NCI-H774 (cell line): ENCODE measurements around the gene ZNF429.
A peak's percentile ranks its signal among the peaks of the same experiment; 100 is the strongest.
"Not testable (repeated sequence)": the region's sequence is repeated elsewhere in the genome, so short reads cannot be mapped to it uniquely, and the experiment has no call there.

Experiments used
- DNase-seq: peaks from one replicate; lab custom pipeline; 2025; lab: John Stamatoyannopoulos, UW

ZNF429 gene

DNA sequence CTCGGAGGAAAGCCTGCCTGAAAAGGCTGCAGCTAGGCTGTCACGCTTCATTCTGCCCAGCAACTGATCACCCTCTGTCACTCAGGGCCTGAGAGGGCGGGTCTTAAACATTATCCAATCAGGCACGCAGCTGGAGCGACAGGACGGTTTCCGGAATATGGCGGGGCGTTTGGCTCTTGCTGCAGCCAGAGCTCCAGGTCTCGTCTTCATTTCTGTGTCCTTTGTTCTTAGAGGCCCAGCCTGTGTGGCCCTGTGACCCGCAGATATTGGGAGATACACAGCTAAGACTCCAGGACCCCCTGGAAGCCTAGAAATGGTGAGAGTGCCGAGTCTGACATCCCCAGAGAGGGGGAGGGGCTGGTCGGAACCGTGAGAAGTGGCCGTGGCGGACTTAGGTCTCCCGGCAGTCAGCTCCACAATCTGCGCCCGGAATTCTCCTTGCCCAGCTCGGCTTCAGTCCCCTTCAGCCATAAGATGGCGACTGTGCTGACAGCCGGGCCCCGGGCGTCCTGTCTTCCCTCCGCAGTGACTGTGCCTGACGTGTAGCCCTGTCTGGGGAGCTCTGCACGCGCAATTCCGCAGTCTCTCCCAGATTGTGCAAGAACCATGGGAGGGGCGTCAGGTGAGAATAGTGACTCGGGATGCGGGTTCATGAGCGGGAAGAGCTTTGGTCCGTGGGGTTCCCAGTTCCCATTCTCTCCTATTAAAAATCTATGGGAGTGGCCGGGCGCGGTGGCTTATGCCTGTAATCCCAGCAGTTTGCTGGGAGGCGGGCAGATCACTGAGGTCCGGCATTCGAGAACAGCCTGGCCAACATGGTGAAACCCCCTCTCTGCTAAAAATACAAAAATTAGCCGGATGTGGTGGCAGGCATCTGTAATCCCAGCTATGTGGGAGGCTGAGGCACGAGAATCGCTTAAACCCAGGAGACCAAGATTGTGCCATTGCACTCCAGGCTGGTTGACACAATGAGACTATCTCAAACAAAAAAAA lies at the start of gene ZNF429:
TSS of gene ZNF429 (plus strand) at position 144 of the 993 bp plus-strand sequence. CDS start at position 314, 170 bp downstream.
- DNase-seq: peak; percentile 90

DNA sequence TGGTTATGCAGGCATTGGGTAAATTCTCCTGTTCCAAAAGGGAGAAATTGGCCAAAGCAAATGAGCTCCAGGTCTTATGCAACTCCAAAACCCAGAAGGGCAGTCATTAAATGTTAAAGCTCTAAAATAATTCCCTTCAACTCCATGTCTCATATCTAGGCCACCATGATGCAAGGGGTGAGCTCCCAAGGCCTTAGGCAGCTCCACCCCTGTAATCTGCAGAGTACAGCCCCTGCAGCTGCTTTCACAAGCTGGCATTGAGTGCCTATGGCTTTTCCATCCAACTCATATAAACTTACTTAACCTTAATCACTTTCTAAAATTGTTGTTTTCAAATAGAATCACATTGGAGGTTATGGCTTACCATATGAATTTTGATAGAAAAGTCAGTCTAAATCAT lies 44.7 kb upstream of the ZNF429 start:
- no peak for DNase-seq

DNA sequence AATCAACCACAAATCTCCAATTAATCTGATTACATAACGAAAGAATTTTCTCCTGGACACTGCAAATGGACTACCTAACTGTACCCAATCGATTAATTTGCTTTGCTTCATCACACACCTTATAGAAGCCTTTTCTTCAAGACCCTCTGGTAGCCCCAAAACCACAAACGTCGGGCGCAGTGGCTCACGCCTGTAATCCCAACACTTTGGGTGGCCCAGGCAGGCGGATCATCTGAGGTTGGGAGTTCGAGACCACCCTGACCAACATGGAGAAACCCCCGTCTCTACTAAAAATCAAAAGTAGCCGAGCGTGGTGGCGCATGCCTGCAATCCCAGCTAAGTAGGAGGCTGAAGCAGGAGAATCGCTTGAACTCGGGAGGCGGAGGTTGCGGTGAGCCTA lies 42.9 kb upstream of the ZNF429 start:
- no peak for DNase-seq

DNA sequence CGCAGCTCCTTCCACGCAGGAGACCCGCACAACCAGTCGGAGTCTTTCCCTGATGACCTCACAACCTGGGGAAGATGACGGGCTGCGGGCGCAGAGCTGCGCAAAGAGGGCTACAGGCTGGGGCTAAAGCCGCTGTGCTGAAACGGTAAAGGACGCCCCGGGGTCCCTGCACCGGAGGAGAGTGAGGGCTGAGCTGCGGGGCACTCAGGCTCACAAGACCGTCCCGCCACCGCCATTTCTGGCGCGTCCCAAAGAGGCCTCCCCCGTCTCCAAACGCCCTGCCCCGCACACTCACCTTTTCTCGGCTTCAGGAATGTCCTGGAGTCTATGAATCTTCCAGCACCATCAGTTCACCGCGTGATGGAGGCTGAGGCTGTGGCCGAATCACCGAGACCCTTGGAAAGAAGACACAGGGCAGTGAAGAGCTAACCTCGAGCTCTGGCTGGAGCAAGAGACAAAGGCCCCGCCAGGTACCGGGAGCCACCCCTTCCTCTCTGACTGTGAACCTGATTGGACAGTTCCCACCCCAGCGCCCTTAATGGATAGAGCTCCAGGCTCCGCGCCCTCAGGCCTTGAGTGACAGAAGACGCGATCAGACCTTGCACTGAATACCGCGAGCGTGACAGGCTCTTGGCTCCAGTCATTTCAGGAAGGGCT lies 41.8 kb upstream of the ZNF429 start:
- peak; percentile 54 for DNase-seq

DNA sequence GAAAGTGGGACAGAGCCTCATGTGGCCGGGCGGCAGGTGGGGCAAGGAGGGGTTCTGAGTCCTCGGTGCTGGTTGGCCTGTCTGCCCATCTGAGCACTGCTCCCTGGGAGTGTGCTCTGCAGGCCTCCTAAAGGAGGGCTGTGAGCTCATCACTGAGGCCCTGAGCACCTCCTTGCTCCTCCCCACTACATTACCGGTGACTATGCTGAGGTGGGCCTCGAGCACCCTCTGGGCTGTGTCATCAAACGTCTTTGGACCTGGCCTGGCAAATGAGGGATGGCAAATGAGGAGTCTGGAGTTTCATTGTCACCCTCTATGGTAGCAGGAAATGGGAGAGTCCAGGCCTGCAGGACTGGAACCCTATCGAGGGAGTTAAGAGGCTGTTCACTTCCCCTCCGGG lies 38.8 kb upstream of the ZNF429 start:
- no peak for DNase-seq

DNA sequence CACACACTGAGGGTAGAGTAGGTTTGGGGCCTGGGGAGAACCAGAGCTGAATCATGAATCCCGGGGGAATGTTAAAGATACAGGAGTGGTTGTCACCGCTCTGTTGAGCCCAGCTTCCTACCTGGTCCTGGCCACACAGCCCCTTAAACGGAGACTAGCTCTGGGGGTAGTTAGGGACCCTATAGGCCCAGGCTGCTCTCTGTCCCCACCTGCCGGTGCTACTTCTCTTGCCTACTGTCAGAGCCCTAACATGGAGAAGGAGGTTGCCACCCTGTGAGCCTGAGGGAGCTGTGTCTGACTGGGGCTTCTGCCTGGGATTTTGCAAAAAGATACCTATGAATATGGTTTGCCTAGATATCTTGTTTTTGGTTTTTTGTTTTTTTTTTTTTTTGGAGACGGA lies 36.6 kb upstream of the ZNF429 start:
- no peak for DNase-seq

DNA sequence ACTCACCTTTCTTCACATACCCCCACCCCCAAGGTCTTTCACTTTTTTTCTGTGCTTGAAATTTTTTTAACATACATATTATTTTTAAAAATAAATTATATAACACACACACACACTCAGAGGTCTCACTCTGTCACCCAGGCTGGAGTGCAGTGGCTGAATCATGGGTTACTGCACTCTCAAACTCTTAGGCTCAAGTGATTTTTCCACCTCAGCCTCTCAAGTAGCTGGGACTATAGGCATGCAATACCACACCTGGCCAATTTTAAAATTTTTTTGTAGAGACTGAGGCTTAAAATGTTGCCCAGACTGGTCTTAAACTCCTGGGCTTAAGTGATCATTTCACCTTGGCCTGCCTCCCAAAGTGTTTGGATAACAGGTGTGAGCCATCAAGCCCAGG lies 32.9 kb upstream of the ZNF429 start:
- DNase-seq: no peak

DNA sequence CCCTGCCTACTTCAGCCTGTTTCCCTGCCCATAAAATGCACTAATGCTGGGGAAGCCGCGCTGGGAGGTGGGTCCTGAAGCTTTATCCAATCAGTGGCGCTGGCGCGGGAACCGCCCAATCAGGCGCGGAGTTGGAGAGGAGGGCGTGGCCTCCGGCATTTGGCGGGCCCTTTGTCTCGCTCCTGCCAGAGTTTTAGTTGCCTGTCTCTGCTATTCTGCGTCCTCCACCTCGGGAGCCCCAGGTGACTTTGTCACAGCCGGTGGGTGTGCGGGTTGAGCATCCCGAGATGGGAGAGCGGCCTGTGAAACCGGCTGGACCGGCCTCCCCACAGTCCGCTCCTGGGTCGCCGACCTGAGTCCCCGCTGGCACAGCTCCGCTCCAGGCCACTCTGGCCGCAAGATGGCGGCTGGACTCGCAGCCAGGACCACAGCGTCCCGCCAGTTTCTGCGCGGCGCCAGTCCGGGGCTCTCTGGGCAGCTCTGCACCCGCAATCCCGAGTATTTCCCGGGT lies 30.7 kb upstream of the ZNF429 start:
- DNase-seq: peak; percentile 40

DNA sequence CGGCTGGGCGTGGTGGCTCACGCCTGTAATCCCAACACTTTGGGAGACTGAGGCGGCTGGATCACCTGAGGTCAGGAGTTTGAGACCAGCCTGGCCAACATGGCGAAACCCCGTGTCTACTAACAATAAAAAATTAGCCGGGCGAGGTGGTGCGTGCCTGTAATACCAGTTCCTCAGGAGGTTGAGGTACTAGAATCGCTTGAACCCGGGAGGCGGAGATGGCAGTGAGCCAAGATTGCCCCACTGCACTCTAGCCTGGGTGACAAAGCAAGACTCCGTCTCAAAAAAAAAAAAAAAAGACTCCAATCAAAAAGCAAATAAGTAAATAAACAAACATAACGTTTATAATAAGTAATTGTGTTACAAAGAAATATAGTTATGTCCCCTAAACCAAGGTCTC lies 23.0 kb upstream of the ZNF429 start:
- DNase-seq: not testable (repeated sequence)

DNA sequence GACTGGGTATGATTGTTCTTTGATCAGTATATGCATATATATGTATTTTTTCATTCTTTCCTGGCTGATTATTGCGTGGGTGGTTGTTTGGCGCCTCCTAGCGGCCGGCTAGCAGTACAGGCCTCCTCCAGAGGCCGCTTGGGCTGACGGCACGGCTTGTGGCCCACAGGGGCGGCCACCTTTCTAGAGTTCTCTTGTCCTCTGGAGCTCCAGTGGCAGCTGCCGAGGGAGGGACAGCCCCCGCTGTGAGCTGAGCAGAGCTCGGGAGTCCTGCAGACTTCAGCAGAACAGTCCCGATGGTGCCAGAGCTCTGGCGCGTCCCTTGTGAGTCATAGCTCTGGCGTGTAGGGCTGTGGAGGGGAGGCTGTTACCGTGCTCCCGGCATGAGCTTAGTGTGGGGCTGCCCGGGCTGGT lies 22.5 kb upstream of the ZNF429 start:
- no peak for DNase-seq

DNA sequence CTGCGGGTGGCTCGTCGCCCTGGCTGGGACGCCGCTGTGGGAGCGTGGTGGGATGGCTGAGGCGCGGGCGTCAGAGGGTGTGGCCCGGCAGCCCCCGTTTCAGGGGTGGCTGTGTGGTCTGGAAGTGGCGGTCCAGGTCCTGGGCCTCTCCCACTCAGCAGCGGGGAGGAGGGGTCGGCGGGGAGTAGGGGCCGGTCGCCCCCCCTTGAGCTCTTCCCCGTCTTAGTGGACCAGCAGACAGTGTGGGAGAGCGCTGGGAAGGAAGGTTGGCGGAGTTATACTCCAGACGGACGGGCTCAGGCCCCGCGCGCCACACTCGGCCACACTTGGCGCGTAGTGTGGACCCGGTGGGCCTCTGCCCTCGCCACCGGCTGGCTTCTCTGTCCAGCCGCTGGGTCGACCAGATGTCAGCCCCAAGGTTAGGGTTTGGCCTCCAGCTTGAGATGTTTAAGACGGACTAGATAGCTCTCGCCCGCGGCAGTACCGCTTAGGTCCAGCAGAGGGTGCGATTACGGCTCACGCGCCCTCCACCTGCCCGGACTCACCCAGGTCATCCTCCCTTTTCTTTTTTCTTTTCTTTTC lies 21.7 kb upstream of the ZNF429 start:
- no peak for DNase-seq

DNA sequence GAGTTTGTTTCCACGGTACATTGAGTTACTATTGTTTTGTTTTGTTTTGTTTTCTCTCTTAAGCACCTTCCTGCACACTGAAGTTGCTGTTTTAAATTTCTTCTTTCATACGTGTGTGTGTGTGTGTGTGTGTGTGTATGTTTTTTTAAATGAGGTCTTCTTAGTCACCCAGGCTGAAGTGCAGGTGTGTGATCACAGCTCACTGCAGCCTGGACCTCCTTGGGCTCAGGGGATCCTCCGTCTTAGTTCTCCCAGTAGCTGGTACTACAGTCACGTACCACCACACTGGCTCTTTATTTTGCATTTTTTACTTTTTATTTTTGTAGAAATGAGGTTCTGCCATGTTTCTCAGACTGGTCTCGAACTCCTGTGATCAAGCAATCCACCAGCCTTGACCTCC lies 20.8 kb upstream of the ZNF429 start:
- DNase-seq: no peak

DNA sequence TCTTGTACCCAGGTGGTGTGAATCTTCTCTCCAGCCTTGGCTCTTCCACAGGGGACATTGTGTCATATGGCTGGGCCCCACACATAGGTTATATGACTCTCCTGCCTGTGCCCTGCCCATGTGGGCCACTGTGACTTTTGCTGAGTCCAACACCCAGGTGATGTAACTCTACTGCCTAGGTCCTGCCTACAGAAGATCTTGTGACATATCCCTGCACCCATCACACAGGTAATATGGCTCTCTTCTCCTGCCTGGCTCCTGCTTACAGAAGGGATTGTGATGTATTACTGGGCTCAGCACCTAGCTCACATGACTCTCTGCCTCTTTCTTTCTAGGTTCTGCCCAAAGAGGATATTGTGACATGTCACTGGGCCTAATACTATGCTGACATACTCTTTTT lies 19.5 kb upstream of the ZNF429 start:
- no peak for DNase-seq

DNA sequence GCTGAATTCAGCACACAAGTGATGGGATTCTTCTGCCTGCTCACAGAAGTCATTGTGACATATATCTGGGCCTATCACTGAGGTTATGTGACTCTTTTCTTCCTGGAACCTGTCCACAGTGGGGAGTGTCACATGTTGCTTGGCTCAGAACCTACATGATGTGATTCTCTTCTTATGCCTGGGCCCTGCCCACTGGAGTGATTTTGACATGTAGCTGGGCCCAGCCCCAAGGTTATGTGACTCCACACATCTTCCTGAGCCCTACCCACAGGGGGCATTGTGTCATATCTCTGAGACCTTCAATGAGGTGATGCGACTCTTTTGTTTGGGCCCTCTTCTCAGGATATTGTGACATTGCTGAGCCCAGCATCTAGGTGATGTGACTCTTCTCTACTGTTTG lies 17.4 kb upstream of the ZNF429 start:
- no peak for DNase-seq

DNA sequence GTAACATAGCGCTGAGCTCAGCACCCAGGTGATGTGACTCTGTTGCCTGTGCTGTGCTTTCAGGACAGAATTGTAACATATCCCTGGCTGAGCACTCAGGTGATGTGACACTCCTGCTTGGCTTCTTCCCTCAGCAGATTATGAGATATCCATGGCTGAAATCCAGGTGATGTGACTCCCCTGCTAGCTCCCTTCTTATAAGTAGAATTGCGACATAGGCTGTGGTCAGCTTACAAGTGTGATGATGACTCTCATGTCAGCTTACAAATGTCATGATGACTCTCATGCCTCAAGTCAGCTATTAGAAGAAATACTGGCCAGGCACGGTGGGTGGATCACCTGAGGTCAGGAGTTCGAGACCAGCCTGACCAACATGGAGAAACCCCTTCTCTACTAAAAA lies 14.3 kb upstream of the ZNF429 start:
- DNase-seq: no peak

DNA sequence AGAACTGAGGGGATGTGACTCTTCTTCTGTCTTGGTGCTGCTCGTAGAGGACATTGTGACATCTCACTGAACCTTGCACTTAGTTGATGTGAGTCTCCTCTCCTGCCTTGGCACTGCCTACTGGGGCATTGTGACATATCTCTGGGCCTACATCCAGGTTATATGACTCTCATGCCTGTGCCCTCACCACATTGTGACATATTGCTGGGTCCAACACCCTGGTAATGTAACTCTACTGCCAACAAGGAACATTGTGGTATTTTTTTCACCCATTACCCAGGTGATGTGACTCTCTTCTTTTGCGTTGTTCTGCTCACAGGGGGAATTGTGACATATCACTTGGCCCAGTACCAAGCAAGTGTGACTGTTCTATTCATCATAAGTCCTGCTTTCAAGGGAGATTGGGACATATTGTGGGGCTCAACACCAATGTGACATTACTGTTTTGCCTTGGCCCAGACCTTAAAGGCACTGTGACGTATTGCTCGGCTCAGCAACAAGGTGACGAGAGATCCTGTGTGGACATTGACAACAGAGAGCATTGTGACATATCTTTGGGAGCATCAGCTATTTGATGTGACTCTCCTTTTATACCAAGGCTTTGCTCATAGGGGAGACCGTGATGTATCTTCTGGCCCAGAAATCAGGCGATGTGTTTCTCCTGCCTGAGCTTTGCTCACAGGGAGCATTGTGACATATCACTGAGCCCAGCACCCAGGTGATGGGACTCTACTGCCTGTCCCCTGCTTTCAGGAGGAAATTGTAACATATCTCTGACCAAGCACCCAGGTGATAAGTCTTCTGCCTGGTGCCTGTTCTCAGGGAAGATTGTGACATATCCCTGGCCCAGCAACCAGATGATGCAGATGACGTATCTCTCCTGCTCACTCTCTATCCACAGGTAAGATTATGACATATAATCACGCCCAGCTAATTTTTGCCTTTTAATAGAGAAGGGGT lies 12.2 kb upstream of the ZNF429 start:
- no peak for DNase-seq

DNA sequence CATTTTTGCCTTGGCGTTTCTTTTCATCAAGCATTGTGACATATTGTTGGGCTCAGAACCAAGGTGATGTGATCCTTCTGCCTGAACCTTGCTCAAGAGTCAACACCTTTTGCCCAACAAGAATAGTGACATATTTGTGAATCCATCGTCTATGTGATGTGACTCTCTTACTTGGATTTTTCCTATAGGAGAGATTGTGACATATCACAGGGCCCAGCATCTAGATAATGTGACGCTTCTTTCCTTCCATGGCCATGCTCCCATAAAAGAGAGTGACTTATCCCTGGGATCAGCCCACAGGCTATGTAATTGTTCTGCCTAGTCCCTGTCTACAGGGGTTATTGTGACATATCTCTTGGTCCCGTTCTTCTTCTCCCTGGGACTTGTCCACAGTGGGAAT lies 8.5 kb upstream of the ZNF429 start:
- no peak for DNase-seq

DNA sequence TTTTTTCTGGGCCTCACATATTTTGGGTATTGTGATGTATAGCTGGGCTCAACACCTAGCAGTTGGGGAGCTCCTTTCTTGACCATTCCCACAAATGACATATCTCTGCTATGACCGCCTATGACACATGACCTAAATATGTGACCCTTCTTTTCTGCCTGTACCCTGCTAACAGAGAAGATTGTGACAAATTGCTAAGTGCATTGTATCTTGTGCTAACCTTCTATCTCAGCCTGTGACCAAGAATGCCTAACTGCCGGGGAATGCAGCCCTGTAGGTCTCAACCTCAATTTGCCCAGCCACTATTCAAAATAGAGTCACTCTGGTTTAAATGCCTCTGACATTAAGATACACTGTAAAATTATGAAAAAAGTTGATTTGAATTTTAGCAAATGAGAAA lies 6.8 kb upstream of the ZNF429 start:
- no peak for DNase-seq

DNA sequence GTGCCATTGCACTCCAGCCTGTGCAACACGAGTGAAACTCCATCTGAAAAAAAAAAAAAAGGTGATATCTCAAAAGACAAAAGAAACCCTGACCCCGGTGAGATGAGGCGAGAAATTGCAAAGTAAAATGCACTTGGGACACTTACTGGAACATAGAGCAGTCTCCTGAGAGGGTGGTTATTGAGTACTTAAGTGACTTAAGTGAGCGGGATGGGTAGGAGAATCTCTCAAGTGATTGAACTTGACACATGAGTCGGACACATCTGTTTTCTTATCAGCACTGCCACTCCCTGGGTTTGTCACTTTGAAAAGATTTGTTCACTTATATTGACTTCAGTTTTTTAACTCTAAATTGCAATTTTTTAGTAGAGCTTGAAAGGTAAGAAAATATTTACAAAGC lies 2.8 kb downstream of the ZNF429 start:
- DNase-seq: no peak

DNA sequence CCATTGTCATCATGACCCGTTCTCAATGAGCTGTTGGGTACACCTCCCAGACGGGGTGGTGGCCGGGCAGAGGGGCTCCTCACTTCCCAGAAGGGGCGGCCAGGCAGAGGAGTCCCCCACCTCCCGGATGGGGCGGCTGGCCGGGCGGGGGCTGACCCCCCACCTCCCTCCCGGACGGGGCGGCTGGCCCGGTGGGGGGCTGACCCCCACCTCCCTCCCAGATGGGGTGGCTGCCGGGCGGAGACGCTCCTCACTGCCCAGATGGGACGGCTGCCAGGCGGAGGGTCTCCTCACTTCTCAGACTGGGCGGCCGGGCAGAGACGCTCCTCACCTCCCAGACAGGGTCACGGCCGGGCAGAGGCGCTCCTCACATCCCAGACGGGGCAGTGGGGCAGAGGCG lies 5.7 kb downstream of the ZNF429 start:
- not testable (repeated sequence) for DNase-seq

DNA sequence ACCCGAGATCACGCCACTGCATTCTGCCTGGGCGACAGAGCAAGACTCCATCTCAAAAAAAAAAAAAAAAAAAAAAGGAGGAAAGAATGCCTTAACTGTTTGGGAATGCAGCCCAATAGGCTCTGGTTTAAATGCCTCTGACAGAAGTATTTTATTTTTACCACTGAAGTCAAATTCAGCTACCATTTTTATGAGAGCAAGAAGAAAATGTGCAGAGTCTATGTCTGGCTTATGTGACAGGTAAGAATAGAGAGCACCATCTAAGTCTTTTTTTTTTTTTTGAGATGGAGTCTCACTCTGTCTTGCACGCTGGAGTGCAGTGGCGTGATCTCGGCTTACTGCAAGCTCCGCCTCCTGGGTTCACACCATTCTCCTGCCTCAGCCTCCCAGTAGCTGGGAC lies 7.2 kb downstream of the ZNF429 start:
- not testable (repeated sequence) for DNase-seq

DNA sequence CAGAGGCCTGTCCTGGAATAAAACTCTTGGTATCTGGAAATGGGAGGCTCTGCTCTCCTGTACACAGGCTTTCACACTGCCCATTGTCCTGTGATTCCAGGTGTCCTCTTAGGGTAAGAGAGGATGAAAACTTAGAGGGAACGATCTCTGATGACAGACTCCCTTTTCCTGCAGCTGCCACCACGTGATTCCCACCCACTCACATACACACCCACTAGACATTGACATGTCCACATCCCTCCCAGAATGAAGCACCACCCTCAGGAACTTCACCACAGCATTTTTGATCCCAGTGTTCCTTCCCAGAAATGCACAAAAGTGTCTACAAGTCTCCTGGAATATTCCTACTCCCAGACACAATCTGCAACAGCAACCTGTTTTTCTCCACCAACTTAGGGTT lies 8.2 kb downstream of the ZNF429 start:
- DNase-seq: no peak
